HG02885 (cell line): Measurements from ENCODE around the gene SNRNP48.
A peak's percentile ranks its signal among the peaks of the same experiment; 100 is the strongest.

Experiments used
- ATAC-seq: cut with Tn5 transposase; IDR thresholded peaks from one replicate; pipeline ENCODE4 v1.9.1; 2021; ENCODE audit warnings: mild to moderate bottlenecking; ENCODE audit not compliant: unreplicated experiment, poor library complexity

SNRNP48 gene

DNA sequence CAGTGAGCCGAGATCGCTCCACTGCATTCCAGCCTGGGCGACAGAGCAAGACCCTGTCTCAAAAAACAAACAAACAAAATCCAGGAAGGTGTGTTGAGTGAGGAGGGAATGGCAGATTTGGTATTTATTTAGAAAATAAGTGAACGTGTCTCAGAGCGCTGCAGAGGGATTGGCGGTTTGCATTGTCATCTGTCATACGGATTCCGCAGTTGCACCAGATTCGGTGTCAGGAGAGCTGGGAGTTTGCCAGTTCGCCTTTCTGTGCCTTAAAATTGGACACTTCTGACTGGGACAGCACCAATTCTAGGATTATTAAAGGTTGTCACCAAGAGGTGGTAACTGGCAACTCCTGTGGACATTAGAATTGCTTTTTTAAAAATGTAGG lies 912 bp downstream of the SNRNP48 start:
- ATAC-seq = no peak

DNA sequence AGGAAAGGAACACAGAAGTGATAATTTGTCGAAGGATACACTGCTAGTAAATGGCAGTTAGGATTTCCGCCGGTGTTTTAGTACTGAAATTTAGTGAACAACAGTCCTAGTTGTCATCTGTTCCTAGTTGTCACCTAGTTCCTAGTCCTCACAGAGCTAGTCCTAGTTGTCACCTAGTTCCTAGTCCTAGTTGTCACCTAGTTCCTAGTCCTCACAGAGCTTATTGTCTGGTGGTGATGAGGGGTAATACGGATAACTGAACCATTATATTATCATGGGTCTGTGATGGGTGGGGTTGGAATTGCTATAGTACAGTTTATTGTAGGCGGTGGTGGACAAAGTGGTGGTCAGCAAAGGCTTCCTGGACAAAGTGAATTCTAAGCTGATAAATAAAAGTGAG lies 1.8 kb downstream of the SNRNP48 start:
- ATAC-seq = no peak

DNA sequence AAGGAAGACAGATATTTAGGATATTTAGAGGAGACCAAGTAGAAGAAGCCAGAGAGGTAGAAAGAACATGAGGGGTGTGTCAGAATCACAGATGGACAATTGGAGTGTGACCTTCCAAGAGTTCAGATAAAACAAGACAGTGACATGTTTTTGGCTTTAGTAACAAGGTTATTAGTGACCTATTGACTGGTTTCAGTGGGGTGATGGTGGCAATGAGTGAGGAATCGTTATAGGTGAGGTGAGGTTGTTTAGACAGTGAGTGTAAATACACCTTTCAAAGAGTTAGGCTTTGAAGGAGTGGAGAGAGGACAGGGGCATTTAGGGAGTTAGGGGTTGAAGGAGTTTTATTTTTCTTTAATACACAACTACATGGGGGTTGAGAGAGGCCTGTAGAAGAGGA lies 3.2 kb downstream of the SNRNP48 start:
- no peak for ATAC-seq

DNA sequence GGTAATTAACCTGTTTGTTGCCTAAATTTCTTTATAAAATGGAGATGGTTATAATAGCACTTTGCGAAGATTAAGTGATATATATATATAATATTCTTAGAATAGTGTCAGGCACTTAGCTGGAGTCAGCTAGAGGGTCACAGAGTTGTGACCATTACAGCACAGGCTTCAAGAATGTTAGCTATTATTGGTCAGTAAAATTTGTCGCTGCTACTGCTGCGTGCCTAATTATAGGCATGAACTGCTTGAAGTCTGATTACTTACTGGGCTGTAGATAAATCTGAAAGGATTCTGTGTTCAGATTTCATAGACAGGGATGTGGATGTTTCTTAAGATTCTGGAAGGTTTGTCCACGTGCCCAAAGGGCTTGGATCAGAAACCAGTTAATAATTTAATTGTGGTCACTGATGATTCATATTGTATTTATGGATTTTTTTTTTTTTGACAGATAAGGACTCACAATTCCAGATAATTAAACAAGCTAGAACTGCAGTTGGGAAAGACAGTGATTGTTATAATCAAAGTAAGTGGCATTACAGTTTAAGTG lies 4.7 kb downstream of the SNRNP48 start:
- no peak for ATAC-seq

DNA sequence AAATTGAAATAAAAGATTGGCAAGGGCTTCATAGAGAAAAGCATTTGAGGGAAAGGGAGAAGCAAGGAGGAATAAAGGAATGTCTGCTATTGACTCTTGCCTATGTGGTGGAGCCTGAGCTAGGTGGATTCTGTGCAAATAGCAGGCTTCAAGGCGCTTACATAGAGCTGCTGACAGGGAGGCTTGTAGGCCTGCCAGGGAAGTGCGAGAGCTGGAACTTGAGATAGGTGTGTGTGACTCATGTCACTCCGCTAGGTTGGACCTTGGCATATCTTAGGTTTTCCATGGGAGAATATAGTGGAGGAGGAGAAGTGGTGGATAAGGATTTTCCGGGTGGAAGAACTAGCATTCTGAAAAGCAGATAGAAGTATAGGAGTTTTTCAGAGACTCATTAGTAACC lies 14.0 kb downstream of the SNRNP48 start:
- ATAC-seq = no peak

DNA sequence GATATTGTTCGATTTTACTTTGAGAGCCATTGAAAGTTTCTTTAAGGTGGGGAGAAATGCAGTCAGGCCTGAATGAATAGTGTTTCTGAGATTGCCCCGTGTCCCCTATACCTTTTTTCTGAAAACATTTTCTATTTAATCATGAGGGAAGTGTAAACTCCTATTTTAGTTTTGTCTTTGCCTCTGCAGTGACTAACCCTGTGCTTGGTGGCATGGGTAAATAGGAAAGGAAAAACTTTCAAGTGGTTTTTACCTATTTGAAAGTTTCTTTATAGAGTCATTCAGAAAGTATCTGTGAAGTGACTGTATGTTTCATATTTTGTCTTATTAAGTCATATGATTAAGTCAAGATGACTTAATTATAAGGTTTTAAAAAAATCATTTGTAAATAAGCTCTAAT lies 14.5 kb downstream of the SNRNP48 start:
- peak; percentile 68 for ATAC-seq

DNA sequence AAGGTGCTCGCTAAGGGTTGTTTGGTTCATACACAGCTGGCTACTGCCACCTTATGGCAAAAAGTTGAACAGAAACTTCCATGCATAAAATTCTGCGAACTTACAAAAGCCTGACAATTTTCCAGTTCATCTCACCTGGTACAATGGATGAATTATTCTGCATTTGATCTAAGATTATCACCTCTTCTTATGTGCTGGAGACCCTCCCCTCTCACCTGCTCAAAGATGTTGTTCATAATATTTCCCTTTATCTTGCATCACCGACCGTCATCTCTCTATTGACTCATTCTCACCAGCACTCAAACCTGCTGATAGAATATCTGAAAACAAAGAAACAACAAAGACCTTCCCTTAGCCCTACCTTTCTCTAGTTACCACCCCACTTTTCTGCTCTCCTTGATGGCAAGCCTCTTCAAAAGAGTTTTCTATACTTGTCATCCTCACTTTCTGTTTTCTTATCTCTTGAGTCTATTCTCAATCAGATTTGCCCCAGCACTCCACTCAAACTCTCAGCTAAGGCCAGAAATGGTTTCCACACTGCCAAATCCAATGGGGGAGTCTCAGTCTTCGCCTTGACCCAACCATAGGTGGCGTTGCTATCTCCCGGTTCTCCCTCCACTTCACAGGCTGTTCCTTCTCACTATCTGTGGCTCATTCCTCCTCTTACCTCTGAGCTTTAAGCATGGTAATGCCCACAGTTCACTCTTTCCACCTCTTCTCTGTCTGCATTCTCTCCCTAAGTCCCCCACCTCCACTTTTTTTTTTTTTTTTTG lies 25.8 kb downstream of the SNRNP48 start:
- ATAC-seq = no peak

DNA sequence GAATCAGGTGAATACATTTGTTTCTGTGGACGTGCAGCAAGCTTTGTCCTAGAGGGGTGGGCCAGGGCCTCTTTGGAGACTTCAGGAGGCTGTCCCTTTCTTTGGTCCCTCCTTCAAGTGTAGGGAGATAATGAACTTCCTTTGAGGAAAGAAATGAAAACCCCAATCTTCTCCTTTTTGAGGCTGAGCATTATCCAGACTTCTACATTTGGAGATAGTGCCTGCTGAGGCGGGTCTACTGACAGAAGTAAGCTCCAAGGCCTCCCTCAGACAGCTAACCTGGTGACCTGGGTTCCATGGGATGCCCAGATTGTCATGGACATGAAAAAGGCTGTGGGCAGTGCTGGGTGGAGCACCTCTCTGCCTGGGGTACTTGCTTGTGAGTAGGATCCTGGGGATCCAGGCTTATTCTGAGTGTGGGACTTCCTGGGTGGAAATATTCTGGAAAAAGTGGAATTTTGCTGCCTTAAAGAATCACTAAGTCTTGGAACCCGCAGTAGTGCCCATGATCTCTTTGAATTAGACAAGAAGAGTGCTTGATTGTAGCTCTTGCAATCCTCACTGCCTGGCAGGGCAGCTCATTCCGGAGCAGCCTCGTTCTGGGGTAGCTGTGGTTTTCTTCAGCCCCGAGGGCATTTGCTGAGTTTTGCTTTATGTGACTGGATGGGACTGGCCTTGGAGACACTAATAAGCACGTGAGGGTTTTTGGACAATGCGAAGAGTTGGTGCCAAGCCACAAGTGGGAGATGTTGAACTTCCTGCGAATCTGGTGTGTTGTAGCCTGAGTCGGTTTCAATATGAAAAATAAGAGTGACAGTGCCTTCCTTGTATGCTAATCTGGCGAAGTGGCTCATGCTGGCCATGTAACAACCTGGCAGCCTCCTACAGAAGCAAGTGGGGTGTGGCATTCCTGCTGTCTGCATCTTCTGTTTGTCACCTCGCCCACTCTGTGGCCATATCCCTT lies 28.1 kb downstream of the SNRNP48 start:
- ATAC-seq = peak; percentile 77

DNA sequence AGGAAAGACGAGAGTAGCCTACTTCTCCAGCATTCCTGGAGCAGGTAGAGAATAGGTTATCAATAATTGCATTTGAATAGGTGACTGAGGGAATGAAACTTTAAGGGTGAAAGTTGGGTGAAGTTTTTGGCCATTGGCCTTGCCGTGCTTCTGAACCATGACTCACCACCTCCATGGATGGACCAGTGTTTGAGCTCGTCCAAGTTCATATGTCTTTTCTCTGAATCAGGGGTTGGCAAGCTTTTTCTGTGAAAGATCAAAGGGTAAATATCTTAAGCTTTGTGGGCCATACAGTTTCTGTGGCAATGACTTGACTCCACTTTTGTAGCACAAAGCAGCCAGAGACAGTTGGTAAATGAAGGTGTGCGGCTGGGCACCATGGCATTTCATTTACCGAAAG lies 31.8 kb downstream of the SNRNP48 start:
- ATAC-seq = no peak

DNA sequence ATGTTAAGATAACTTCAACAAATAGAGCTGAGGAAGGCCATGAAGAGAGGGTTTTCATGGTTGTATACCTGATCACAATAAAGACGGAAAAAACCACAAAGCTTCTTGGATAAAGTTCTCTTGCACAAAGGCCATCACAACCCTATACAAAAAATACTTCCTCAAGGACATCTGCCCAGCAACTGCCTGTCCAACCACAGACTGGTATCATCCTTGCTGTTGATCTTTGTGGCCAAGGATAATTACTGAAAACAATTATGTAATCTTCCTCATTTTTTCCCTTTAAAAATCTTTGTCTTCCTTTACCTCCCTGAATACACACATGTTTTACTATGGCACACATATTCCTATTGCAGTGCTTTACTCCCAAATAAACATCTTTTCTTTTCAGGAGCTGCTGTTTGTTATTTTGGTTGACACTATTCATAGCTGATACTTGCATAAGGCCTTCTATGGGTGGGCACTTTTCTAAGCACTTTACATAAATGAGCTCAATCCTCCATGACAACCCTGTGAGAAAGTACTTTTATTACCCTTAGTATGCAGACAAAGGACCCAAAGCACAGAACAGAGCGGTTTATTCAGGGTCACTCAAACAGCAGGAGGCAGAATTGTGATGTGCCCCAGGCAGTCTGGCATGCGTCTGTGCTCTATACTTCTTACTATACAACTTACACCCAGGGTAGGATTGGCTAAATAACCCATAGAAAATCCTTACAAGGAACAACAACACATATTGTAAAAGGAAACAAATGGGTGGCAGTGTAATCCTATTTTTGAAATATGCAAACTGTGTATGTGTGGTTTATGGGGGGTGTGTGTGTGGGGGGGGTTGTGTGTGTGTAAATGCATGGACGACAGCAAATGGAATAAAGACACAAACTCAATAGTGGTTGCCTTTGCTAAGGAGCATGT lies 35.1 kb downstream of the SNRNP48 start:
- no peak for ATAC-seq

DNA sequence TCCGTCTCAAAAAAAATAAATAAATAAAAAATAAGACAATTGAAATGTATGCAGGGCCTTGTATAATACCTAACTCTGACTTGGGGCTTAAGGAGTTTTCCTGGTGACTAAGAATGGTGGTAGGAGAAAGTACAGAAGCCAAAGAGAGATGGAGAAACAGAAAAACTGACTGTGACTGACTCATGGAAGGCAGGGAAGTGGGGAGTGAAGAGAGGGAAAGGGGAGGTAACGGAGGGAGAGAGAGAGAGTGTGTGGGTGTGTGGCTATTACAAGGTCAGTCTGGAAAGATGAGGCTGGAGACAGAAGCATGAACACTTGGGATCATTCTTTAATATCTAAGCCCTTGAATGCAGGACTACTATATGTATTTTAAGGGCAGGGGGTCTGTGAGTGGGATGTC lies 38.5 kb downstream of the SNRNP48 start:
- ATAC-seq = no peak

DNA sequence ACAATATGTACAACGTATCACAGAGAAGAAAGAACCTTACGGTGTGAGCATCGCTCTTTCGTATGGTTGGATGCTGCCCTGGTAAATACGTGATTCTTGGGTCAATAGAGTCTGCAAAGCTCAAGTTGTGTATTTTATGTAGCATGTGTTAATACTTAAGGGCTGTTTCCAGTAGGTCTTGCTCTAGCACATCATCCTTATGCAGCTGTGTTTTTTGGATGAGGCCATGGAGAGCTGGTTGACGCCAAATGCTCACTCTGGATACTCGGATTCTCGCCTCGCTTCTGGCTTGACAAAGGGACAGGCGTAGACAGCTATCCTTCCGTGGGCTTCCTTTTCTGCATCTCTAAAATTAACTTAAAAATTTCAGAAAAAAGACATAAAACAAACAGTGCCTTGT lies 38.9 kb downstream of the SNRNP48 start:
- no peak for ATAC-seq

DNA sequence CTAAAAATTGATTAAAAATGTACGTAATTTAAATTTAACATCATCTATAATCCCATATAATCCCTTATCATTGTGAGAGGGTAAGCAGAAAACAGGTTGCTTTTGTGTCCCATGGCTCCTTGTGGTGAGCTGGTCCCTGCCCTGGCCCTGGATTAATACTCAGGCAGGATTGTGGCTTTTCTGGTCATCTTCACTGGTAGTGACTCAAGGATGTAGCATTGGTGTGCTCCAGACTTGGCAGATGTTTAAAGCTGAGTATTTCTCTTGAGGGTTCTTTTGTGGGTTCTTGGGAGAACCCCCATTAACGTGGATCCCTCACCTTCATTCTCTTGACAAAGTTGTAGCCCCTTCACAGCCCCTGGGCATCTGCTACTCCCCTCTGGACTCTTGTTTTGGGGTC lies 39.3 kb downstream of the SNRNP48 start:
- no peak for ATAC-seq

DNA sequence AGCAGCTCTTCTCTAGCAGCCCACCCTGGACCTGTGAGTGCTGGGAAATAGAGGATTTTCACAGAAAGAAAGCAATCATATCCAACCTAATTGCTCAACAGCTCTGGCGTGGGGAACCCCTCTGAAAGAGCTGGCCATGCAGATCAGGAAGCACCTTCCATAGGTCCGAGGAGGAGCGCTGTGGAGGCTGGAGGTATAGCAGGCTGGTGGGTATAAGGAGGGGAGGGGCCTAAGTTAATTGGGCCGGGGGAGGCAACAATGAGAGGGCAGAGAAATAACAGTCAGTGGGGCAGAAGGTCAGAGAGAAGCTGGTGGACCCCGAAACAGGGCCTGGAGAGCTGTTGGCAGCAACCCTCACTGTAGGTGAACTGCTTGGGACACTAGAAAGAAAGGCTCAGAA lies 40.8 kb downstream of the SNRNP48 start:
- no peak for ATAC-seq

DNA sequence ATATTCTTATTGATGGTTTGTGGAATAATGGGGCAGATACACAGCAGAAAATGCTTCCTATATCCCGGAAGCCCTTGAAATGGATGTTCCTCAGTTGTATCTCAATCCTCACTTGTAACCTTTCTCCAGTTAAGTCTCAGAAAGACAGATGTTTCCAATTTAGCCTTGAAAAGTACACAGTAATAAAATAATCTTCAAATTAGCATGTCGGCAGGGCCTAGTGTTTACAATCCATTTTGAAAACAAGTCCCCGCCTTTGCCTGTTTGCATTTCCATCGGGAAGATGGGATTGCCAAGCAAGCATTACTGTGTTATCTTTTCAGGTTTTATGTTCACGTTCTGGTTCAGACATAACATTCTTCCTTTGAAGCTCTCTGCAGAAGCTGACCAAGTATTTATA lies 41.5 kb downstream of the SNRNP48 start:
- no peak for ATAC-seq

DNA sequence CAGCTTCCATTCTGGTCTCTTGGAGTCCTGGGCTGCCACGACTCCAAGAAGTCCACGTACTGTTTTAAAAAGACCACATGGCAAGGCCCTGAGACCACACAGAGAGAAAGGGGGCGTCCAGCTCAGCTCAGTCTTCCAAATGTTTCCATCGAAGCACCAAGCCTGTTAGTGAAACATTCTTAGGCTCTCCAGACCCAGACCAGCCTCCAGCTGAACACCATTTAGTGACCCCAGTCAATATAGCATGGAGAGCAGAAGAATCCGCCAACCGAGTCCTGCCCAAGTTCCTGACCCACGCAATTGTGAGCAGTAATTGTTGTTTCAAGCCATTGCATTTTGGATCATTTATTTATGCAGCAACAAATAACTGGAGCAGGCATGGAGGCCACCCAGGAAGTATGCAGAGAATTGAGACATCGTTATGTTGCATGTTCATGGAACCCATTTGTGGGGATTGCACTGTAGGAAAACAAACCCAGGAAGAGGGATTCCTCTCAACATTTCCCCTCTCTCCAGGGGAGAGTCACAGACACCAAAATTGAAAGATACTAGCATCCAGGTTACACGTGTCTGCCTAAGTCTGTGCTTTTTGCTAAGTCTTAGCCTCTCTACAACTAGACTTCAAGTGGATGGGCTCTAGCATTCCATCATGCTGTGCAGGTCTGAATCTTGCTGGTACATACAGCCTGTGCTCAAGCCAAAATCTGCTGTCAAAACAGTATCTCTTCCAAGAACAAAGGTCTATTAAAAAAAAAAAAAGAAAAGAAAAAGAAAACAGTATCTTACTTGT lies 42.7 kb downstream of the SNRNP48 start:
- no peak for ATAC-seq

DNA sequence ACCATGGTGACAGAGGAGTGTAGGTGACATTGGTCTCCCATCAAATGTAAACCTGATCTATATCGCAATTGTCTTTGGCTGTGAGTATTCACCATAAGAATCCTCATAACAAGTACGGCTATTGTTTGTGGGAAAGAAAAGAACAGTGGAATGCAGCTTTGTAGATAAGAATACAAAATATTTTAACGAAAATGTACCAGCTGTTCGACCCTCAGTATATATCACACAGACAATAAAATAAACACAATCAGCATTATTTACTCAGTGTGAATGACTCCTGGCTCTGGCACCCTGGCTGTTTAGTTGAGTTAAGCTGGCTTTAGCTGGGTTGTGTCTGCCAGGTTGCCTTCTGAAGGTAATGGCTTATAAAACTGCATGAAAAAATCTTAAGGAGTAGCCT lies 43.4 kb downstream of the SNRNP48 start:
- ATAC-seq = no peak

DNA sequence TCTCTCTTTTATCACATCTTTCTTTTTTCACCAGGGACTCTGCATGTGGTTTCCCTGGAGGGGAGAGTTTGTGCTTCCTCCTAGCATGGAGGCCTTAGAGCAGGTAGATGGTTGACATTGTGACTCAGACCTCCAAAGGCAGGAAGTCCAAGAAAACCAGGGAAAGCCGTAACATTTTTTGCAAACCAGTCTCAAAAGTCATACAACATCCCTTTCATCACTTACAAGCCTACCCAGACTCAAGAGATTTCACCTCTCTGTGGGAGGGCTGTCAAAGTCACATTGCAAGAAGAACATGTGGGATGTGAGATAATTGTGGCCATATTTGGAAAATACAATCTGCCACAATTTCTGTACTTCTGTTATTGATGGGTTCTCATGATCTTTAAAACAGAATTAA lies 46.2 kb downstream of the SNRNP48 start:
- no peak for ATAC-seq

DNA sequence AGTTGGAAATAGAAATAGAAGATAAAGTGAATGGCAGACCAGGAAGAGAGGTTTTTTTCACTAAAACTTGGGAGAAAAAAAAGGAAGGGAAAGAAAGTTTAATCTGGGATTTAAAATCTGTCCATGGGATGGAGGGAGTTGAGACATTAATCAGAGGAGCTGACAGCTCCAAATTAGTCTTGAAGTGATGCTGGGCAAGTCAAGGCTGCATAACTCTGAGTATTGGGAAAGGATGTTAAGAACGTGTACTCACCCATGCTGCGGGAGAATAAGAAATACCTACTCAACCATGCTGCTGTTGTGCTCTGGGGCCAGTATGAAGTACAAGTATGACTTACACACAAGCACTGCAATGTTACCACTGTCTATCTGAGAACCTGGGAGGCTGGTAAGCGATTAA lies 47.5 kb downstream of the SNRNP48 start:
- ATAC-seq = no peak

DNA sequence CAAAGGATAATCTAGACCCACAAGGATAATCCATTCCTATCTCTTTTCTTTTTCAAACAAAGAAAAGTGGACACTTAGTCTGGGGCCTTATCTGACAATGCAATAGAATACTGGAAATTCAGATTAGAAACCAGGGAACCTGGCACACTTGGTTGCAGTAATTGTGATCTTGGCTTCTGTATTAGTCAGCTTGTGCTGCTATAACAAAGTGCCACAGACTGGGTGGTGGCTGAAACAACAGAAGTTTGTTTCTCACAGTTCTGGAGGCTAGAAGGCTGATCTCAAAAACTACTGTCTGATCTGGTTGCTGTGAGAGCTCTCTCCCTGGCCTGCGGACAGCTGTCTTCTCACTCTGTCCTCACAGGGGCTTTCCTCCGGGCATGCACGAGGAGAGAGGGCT lies 49.4 kb downstream of the SNRNP48 start:
- ATAC-seq = no peak
